Measurements from ENCODE around the gene OR51F1. TPM values are rescaled to one million over a fixed set of nuclear protein-coding genes. Genes with fewer than 3 reads are reported as not detected.

The OR51F1 gene
- total RNA-seq, 2 experiments from 2014 or later = not detected

GRCh38 chr11:4763096-4763495, 6.6 kb downstream of the OR51F1 start:
- Histone ChIP-seq H3K9me3 (ENCODE audit: control insufficient read depth in 1 of 2, insufficient read depth in 1 of 2, low read length in 2 of 2) (peaks cover 0 to 3% of the 10 kb centered on the region in 2 experiments), H3K27me3 (ENCODE audit: control insufficient read depth in 1 of 2, insufficient read depth in 2 of 2, low read length in 2 of 2) (no peaks in the 10 kb centered on the region), H3K4me1 (ENCODE audit: insufficient read depth, low read length) (no peaks in the 10 kb centered on the region), H3K4me3 (ENCODE audit: low read length) (no peak overlapping the region), H3K27ac (ENCODE audit: low read depth in 1 of 2, low read length in 2 of 2) (no peak overlapping the region), H3K36me3 (ENCODE audit: insufficient read depth, low read length) (no peaks in the 10 kb centered on the region)
- ChIA-PET POLR2A (no interaction called here), CTCF (no interaction called here)
- ATAC-seq (ENCODE audit: poor library complexity) (no peak), DNase-seq (no peak)
- no peak for TF ChIP-seq CTCF (IDR thresholded peaks at IDR 0.05)
- no peaks in the 10 kb centered on the region for H3K36me3 Mint-ChIP-seq (ENCODE audit: low read depth)
- intact Hi-C loops (cut with DNase I, micrococcal nuclease) = no loop called here
- no peaks in the 10 kb centered on the region for H3K9me3 Mint-ChIP-seq
- H3K27ac Mint-ChIP-seq = no peak overlapping the region
- H3K4me3 Mint-ChIP-seq = no peak overlapping the region
- peaks cover 4% of the 10 kb centered on the region for H3K27me3 Mint-ChIP-seq
- H3K4me1 Mint-ChIP-seq (ENCODE audit: low read depth) = no peaks in the 10 kb centered on the region

DNA sequence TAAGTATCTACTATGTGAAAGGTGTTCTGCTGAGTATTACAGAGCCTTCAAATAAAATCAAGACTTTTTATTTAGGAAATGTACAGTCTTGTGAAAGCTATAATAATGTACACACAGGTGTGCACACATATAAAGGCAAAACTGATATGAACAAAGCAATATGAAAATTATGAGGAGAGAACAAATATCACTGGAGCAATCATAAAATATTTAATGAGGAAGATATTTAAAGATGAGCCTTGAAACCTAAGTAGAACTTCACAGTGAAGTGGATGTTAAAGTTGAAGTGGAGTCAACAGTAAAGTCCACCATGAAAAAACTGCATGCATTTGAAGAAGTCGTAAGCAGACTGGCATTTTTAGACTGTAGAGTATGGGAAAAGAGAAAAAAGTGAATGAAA, 18.5 kb downstream of the OR51F1 start:
- POLR2A ChIA-PET = no interaction called here
- intact Hi-C loops (cut with DNase I, micrococcal nuclease) = no loop called here
- Histone ChIP-seq H3K27ac (ENCODE audit: low read depth in 1 of 2, low read length in 2 of 2) (no peak overlapping the region), H3K4me1 (ENCODE audit: insufficient read depth, low read length) (no peaks in the 10 kb centered on the region), H3K36me3 (ENCODE audit: insufficient read depth, low read length) (no peaks in the 10 kb centered on the region), H3K4me3 (ENCODE audit: low read length) (no peak overlapping the region), H3K9me3 (ENCODE audit: control insufficient read depth in 1 of 2, insufficient read depth in 1 of 2, low read length in 2 of 2) (no peaks in the 10 kb centered on the region), H3K27me3 (ENCODE audit: control insufficient read depth in 1 of 2, insufficient read depth in 2 of 2, low read length in 2 of 2) (no peaks in the 10 kb centered on the region)
- Mint-ChIP-seq H3K27ac (no peak overlapping the region), H3K4me1 (ENCODE audit: low read depth) (no peaks in the 10 kb centered on the region), H3K4me3 (no peak overlapping the region), H3K9me3 (no peaks in the 10 kb centered on the region), H3K27me3 (peaks cover 18% of the 10 kb centered on the region), H3K36me3 (ENCODE audit: low read depth) (no peaks in the 10 kb centered on the region)
- DNase-seq (no peak), ATAC-seq (ENCODE audit: poor library complexity) (no peak)
- no peak for TF ChIP-seq CTCF (IDR thresholded peaks at IDR 0.05)
- CTCF ChIA-PET = no interaction called here

GRCh38 chr11:4748438-4748837, 21.3 kb downstream of the OR51F1 start:
- no peaks in the 10 kb centered on the region for H3K27me3 ChIP-seq (ENCODE audit: control insufficient read depth in 1 of 2, insufficient read depth in 2 of 2, low read length in 2 of 2)
- H3K4me3 ChIP-seq (ENCODE audit: low read length) = no peak overlapping the region
- no peaks in the 10 kb centered on the region for H3K9me3 ChIP-seq (ENCODE audit: control insufficient read depth in 1 of 2, insufficient read depth in 1 of 2, low read length in 2 of 2)
- DNase-seq (no peak), ATAC-seq (ENCODE audit: poor library complexity) (no peak)
- Mint-ChIP-seq H3K9me3 (no peaks in the 10 kb centered on the region), H3K27me3 (peaks cover 15% of the 10 kb centered on the region), H3K36me3 (ENCODE audit: low read depth) (no peaks in the 10 kb centered on the region), H3K4me3 (no peak overlapping the region), H3K27ac (no peak overlapping the region), H3K4me1 (ENCODE audit: low read depth) (no peaks in the 10 kb centered on the region)
- ChIA-PET CTCF (no interaction called here), POLR2A (no interaction called here)
- intact Hi-C loops (cut with DNase I, micrococcal nuclease) = no loop called here
- no peak overlapping the region for H3K27ac ChIP-seq (ENCODE audit: low read depth in 1 of 2, low read length in 2 of 2)
- no peaks in the 10 kb centered on the region for H3K4me1 ChIP-seq (ENCODE audit: insufficient read depth, low read length)
- TF ChIP-seq CTCF (IDR thresholded peaks at IDR 0.05) = no peak
- H3K36me3 ChIP-seq (ENCODE audit: insufficient read depth, low read length) = no peaks in the 10 kb centered on the region
